ENCODE data around the gene IQGAP2.

IQGAP2 gene

GRCh38 chr5:76604838-76605237 lies 201.8 kb downstream of the IQGAP2 start:
- Histone ChIP-seq H3K9me3 (ENCODE audit: insufficient read depth, low read depth, low read length) (no peaks in the 10 kb centered on the region), H3K9ac (ENCODE audit: low read depth, low read length, poor library complexity, severe bottlenecking) (no peak overlapping the region), H3K27me3 (ENCODE audit: insufficient read depth, low read length, poor library complexity, severe bottlenecking) (no peaks in the 10 kb centered on the region), H3K4me1 (ENCODE audit: insufficient read depth, low read length, poor library complexity, severe bottlenecking) (peaks cover 10% of the 10 kb centered on the region), H3K9me2 (replicated peaks; ENCODE audit: low read depth, low read length) (no peaks in the 10 kb centered on the region), H3F3A (ENCODE audit: low read depth) (no peaks in the 10 kb centered on the region), H3K4me2 (ENCODE audit: low read depth, low read length, poor library complexity, severe bottlenecking) (no peak overlapping the region), H3K79me2 (ENCODE audit: insufficient read depth, low read length) (no peaks in the 10 kb centered on the region), H3K36me3 (ENCODE audit: insufficient read depth, low read length) (peaks cover 45% of the 10 kb centered on the region; the same call in 1 of the 2 replicates), H2AFZ (ENCODE audit: low read length) (no peak overlapping the region), H4K20me1 (ENCODE audit: insufficient read depth, low read length, poor library complexity, severe bottlenecking) (no peaks in the 10 kb centered on the region), H3K4me3 (ENCODE audit: low read length, poor library complexity, severe bottlenecking) (no peak overlapping the region)
- TF ChIP-seq EZH2phosphoT487 (IDR thresholded peaks at IDR 0.05; ENCODE audit: borderline replicate concordance) (no peak), CTCF (conservative IDR thresholded peaks at IDR 0.05; ENCODE audit: low read length) (no peak)

- H3K4me2 ChIP-seq (ENCODE audit: low read depth, low read length, poor library complexity, severe bottlenecking), result peak overlapping the region; percentile 52
- peak overlapping the region; percentile 43 for H3K4me3 ChIP-seq (ENCODE audit: low read length, poor library complexity, severe bottlenecking)
- H3K9me3 ChIP-seq (ENCODE audit: insufficient read depth, low read depth, low read length), result no peaks in the 10 kb centered on the region
- H3K4me1 ChIP-seq (ENCODE audit: insufficient read depth, low read length, poor library complexity, severe bottlenecking), result peaks cover 10% of the 10 kb centered on the region
- no peaks in the 10 kb centered on the region for H3K27me3 ChIP-seq (ENCODE audit: insufficient read depth, low read length, poor library complexity, severe bottlenecking)
- H4K20me1 ChIP-seq (ENCODE audit: insufficient read depth, low read length, poor library complexity, severe bottlenecking), result no peaks in the 10 kb centered on the region
- TF ChIP-seq CTCF (conservative IDR thresholded peaks at IDR 0.05; ENCODE audit: low read length) (no peak), EZH2phosphoT487 (IDR thresholded peaks at IDR 0.05; ENCODE audit: borderline replicate concordance) (no peak)
- no peak overlapping the region for H2AFZ ChIP-seq (ENCODE audit: low read length)
- H3F3A ChIP-seq (ENCODE audit: low read depth), result no peaks in the 10 kb centered on the region
- peaks cover 45% of the 10 kb centered on the region; the same call in 1 of the 2 replicates for H3K36me3 ChIP-seq (ENCODE audit: insufficient read depth, low read length)
- H3K79me2 ChIP-seq (ENCODE audit: insufficient read depth, low read length), result no peaks in the 10 kb centered on the region
- H3K9ac ChIP-seq (ENCODE audit: low read depth, low read length, poor library complexity, severe bottlenecking), result peak overlapping the region; percentile 44
- H3K9me2 ChIP-seq (replicated peaks; ENCODE audit: low read depth, low read length), result no peaks in the 10 kb centered on the region
Measured at GRCh38 chr5:76606701-76607100, 203.6 kb downstream of the IQGAP2 start.

- TF ChIP-seq CTCF (conservative IDR thresholded peaks at IDR 0.05; ENCODE audit: low read length), result no peak
- no peak for TF ChIP-seq EZH2phosphoT487 (IDR thresholded peaks at IDR 0.05; ENCODE audit: borderline replicate concordance)
- Histone ChIP-seq H3K36me3 (ENCODE audit: insufficient read depth, low read length) (peaks cover 49% of the 10 kb centered on the region; the same call in 1 of the 2 replicates), H4K20me1 (ENCODE audit: insufficient read depth, low read length, poor library complexity, severe bottlenecking) (no peaks in the 10 kb centered on the region), H3K9ac (ENCODE audit: low read depth, low read length, poor library complexity, severe bottlenecking) (peak overlapping the region; percentile 44), H3F3A (ENCODE audit: low read depth) (no peaks in the 10 kb centered on the region), H2AFZ (ENCODE audit: low read length) (no peak overlapping the region), H3K9me3 (ENCODE audit: insufficient read depth, low read depth, low read length) (no peaks in the 10 kb centered on the region), H3K4me3 (ENCODE audit: low read length, poor library complexity, severe bottlenecking) (peak overlapping the region; percentile 43), H3K4me2 (ENCODE audit: low read depth, low read length, poor library complexity, severe bottlenecking) (peak overlapping the region; percentile 52), H3K79me2 (ENCODE audit: insufficient read depth, low read length) (no peaks in the 10 kb centered on the region), H3K4me1 (ENCODE audit: insufficient read depth, low read length, poor library complexity, severe bottlenecking) (peaks cover 10% of the 10 kb centered on the region), H3K27me3 (ENCODE audit: insufficient read depth, low read length, poor library complexity, severe bottlenecking) (no peaks in the 10 kb centered on the region), H3K9me2 (replicated peaks; ENCODE audit: low read depth, low read length) (no peaks in the 10 kb centered on the region)
Measured at GRCh38 chr5:76607353-76607871, 204.3 kb downstream of the IQGAP2 start.
